ENCODE data around the gene MTUS2. TPM values are rescaled to one million over a fixed set of nuclear protein-coding genes. Genes with fewer than 3 reads are reported as not detected.

Gene MTUS2
- total and polyA plus RNA-seq, 9 of the 15 experiments (the other 6 are each of a cell fraction or from before 2014, with no cell fraction given) = 0.01 to 0.28 (median 0.06) TPM; not detected in 1

- POLR2A ChIA-PET = interaction anchor here (0.8 kb wide), 1 partner anchor 11 kb away, joined by 4 read pairs; no protein-coding TSS in a partner anchor
- Histone ChIP-seq H3K9ac (ENCODE audit: insufficient read depth in 1 of 2, low read depth in 2 of 2, low read length in 2 of 2) (no peak overlapping the region), H3K27ac (ENCODE audit: extremely low read depth, low read depth, low read length) (no peak overlapping the region), H3K79me2 (ENCODE audit: control insufficient read depth, insufficient read depth, low read length) (no peaks in the 10 kb centered on the region), H3K9me3 (replicated peaks; ENCODE audit: control insufficient read depth, insufficient read depth, low read depth, low read length) (no peaks in the 10 kb centered on the region), H3K4me3 (no peak overlapping the region), H4K20me1 (replicated peaks; ENCODE audit: control insufficient read depth, insufficient read depth, low read length) (no peaks in the 10 kb centered on the region), H3K27me3 (ENCODE audit: control insufficient read depth in 2 of 2, insufficient read depth in 2 of 2, low read length in 2 of 2) (peaks cover 31 to 55% of the 10 kb centered on the region in 2 experiments), H3K9me1 (ENCODE audit: control insufficient read depth, insufficient read depth, low read length) (no peaks in the 10 kb centered on the region), H3K4me1 (replicated peaks in 1 of 2; ENCODE audit: control insufficient read depth in 2 of 2, insufficient read depth in 2 of 2, low read length in 2 of 2) (no peaks in the 10 kb centered on the region), H3K36me3 (ENCODE audit: control insufficient read depth, insufficient read depth, low read length) (no peaks in the 10 kb centered on the region), H2AFZ (ENCODE audit: low read depth, low read length) (no peak overlapping the region), H3K4me2 (ENCODE audit: insufficient read depth, low read length) (no peak overlapping the region)
- in situ Hi-C loops (cut with MboI) (no loop called here), intact Hi-C loops (cut with micrococcal nuclease) (no loop called here)
- CTCF ChIA-PET (ENCODE audit: low intra/inter-chr PET ratio) = no interaction called here
- no peak for DNase-seq (ENCODE audit: extremely low read depth in 1 of 4, low spot score in 3 of 4)
- no peak for FAIRE-seq
- no TSS peak for BruUV-seq (replicated peaks)
- WGBS (ENCODE audit: insufficient coverage, low coverage, missing lambda C conversion rate) = 4% methylated on average over 3 of the region's 3 CpGs
- ATAC-seq = no peak
- TF ChIP-seq THAP7 (CRISPR knock-in tag; IDR thresholded peaks at IDR 0.05) (no peak), ZNF76 (CRISPR knock-in tag; IDR thresholded peaks at IDR 0.05; ENCODE audit: borderline replicate concordance) (no peak), HMBOX1 (IDR thresholded peaks at IDR 0.05) (no peak), MITF (IDR thresholded peaks at IDR 0.05) (no peak), MCM7 (IDR thresholded peaks at IDR 0.05) (no peak), KDM2B (CRISPR knock-in tag; IDR thresholded peaks at IDR 0.05) (no peak), FOXP4 (CRISPR knock-in tag; IDR thresholded peaks at IDR 0.05; ENCODE audit: borderline replicate concordance) (no peak), PYGO2 (tag; IDR thresholded peaks at IDR 0.05) (no peak), SMAD1 (IDR thresholded peaks at IDR 0.05; ENCODE audit: low read depth, low read length, partially characterized antibody) (no peak), ELF1 (tag; IDR thresholded peaks at IDR 0.05) (no peak), HMG20B (CRISPR knock-in tag; IDR thresholded peaks at IDR 0.05) (no peak), ZNF197 (CRISPR knock-in tag; IDR thresholded peaks at IDR 0.05; ENCODE audit: low read depth) (no peak), ZBTB2 (IDR thresholded peaks at IDR 0.05) (no peak), PURB (CRISPR knock-in tag; IDR thresholded peaks at IDR 0.05; ENCODE audit: low read depth) (no peak), ZNF124 (CRISPR knock-in tag; IDR thresholded peaks at IDR 0.05) (no peak)
Observed at GRCh38 chr13:29486551-29486950, 666.4 kb downstream of the MTUS2 start.

Data from K562 (cell line).